ENCODE measurements around the gene NUB1.

NUB1 gene

DNA sequence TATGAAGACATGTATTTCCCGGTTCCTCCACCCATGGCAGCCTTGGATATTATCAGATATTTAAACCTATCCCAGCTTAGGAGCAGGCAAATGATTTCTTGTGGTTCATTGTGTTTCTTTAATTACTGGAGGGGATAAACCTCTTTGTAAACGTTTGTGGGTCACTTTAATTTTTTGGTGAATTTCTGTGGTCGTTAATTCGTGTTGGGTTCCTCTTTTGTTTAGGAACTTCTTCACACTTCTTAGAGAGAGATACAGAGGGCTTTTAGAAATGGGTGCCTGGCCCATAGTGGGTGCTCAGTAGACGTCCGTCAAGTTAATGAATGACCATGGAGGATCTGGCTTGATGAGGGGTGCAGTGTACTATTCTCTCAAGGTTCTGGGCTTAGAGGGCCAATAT is 27.2 kb upstream of the NUB1 start:
- no peak for DNase-seq (ENCODE audit: low read depth, low spot score)

GRCh38 chr7:151315038-151315655 is 26.5 kb upstream of the NUB1 start:
- DNase-seq (ENCODE audit: low read depth, low spot score) = peak; percentile 40

- no peak for DNase-seq (ENCODE audit: low read depth, low spot score)
Observed at GRCh38 chr7:151316896-151317295, 24.7 kb upstream of the NUB1 start.

- DNase-seq (ENCODE audit: low read depth, low spot score) = no peak
Observed at GRCh38 chr7:151317936-151318335, 23.7 kb upstream of the NUB1 start.

DNA sequence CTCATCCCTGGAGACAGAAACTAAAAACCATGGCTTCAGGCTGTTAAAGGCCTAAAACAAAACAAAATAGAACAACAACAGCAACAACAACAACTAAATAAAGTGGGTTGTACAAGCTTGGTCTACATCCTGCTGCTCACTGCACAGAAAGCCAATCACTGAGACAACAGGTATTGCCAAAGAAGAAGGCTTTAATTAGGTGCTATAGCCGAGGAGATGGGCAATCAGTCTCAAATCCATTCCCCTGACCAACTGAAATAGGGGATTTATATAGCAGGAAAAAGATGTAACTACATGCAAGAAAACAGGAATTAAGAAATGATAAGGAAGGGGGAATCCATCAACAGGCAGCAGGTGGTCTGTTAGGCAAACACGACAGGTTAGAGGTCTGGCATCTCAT is 22.4 kb upstream of the NUB1 start:
- DNase-seq (ENCODE audit: low read depth, low spot score) = no peak

- DNase-seq (ENCODE audit: low read depth, low spot score) = no peak
Observed at GRCh38 chr7:151320263-151320845, 21.3 kb upstream of the NUB1 start.

GRCh38 chr7:151321341-151321740 is 20.3 kb upstream of the NUB1 start:
- no peak for DNase-seq (ENCODE audit: low read depth, low spot score)

GRCh38 chr7:151322906-151323305 is 18.7 kb upstream of the NUB1 start:
- DNase-seq (ENCODE audit: low read depth, low spot score) = no peak

GRCh38 chr7:151327022-151327421 is 14.6 kb upstream of the NUB1 start:
- no peak for DNase-seq (ENCODE audit: low read depth, low spot score)

GRCh38 chr7:151327659-151328058 is 14.0 kb upstream of the NUB1 start:
- no peak for DNase-seq (ENCODE audit: low read depth, low spot score)

- DNase-seq (ENCODE audit: low read depth, low spot score) = no peak
Observed at GRCh38 chr7:151330181-151330580, 11.4 kb upstream of the NUB1 start.

DNA sequence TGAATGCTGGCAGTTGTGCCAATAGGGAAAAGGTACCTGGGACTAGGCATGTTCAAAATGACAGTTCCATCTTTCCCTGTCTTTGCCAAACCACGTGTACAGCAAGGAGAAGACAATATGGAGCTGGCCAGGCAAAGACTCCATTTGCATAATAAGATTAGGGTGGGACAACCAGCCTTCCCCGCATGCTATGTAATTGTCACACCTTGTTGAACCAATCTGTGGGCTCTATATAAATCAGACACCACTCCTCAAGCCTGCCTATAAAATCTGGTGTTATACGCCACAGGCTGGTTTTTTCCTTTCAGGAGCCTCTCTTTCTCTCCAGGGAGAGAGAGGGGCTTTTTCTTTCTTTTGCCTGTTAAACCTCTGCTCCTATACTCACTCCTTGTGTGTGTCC is 11.0 kb upstream of the NUB1 start:
- DNase-seq (ENCODE audit: low read depth, low spot score) = no peak

GRCh38 chr7:151334628-151335027 is 7.0 kb upstream of the NUB1 start:
- no peak for DNase-seq (ENCODE audit: low read depth, low spot score)

DNA sequence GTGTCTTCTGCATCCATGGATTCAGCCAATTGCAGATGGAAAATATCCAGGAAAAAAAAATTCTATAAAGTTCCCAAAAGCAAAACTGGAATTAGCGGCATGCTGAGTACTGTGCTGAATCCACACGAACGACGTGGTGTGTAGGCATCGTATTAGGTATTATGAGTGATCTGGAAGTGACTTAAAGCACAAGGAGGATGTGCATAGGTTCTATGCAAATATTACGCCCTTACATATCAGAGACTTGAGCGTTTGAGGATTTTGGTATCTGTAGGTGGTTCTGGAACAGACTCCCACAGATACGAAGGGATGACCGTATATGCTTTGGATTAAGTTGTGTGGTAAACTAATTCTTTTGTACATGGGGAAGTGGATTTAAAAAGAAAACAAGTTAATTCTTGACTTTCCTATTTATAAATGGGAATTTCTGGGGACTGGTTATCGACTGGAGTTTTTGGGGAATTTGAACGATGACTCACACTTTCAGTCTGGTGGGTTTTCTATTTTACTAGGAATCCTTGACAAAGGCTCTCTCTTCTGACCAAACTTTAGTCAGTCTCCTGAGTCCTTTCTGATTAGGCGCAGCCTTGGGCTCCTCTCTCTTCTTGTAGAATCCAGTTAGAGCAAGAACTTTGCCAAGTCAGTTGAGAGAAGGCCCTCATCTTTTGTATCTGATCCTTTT is 5.4 kb upstream of the NUB1 start:
- no peak for DNase-seq (ENCODE audit: low read depth, low spot score)

GRCh38 chr7:151337346-151337745 is 4.3 kb upstream of the NUB1 start:
- DNase-seq (ENCODE audit: low read depth, low spot score) = no peak

DNA sequence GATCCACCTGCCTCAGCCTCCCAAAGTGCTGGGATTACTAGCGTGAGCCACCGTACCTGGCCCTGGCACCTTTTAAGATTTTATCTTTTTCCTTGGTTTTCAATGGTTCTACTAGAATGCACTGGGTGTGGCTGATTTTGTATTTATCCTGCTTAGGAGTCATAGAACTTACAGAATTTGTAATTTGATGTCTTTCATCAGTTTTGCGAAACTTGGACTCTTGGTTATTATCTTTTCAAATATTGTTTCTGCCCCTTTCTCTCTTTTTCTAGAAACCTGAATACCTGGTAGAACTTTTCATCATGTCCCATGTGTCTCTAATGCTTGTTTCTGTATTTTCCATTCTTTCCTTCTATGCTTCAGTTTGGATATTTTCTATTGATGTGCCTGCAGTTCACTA is 2.8 kb upstream of the NUB1 start:
- no peak for DNase-seq (ENCODE audit: low read depth, low spot score)

DNA sequence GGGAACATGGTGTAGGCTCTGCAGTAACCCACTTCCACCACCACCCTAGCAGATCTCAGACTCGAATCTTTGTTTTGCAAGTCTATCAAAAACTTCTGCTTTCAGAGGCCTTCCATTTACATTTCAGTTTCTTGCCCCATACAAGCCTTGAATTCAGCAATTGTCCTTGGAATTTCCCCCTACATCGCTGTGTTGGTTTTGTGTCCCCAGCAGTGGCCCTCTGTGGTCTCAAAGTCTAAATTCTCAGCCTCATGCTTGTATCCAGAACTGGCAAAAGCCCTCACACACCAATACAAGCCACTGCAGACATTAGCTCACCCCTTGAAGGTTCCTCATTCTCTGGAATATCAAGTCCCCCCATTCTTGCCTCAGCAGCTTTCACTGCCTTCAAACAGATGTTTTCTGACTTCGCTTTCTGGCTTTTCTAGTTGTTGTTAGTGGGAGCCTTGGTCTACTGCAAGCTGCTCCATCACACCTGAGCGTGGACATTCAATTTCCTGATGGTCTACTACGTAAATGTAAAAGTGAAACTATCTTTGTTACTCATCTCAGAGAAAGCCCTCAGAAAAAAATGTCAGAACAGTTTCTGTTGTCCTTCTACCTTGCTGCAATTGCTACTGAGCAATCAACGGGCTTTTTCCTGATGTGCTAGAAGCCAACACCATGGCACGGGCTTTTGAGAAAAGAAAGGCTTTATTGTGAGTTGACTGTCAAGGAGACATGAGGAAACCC is 1.8 kb upstream of the NUB1 start:
- no peak for DNase-seq (ENCODE audit: low read depth, low spot score)

DNA sequence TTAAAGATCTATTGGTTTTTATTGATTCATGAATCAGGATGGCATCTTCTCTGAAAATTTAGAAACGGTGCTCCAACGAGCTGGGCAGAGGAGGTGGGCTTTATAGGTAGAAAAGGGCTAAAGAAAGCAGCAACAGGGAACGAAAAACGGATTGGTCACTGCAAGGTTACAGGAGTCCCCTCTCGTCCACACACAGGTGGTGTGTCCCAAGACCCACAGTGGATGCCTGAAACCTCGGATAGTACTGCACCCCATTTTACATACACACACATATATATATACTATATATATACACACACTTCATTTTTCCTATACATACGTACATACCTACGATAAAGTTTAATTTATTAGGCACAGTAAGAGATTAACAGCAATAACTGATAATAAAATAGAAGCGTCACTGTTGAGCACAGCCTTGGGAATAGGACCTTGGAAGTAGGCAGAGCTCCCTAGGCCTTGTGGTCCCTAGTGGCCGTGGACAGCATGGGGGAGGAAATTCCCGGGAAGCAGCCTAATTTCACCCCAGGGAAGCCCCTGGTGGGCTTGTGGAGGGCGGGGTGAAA is 737 bp upstream of the NUB1 start:
- no peak for DNase-seq (ENCODE audit: low read depth, low spot score)

DNA sequence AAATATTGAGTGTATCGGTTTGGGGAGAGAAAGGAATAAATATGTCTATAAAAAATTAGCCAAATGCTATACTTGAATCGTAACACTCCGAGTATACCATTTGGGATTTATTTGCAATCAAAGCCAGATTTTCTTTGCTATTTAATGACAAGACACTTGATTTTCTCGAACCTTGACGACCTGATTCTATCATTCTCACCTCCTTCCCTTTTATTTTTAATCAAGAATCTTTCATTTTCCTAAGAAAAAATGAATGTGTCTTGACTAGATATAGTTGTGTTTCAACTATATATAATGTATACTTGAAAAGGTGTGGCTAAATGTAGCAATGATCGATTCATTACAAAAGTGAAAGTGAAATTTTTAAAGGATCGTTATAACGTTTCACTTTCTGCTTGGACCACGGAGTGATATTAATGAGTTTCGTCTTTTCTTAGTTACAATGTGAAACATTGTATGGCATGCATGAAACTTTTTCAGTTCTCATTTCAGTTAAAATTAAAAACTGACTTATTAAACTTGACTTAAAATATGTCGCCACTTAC is 562 bp downstream of the NUB1 start:
- no peak for DNase-seq (ENCODE audit: low read depth, low spot score)

DNA sequence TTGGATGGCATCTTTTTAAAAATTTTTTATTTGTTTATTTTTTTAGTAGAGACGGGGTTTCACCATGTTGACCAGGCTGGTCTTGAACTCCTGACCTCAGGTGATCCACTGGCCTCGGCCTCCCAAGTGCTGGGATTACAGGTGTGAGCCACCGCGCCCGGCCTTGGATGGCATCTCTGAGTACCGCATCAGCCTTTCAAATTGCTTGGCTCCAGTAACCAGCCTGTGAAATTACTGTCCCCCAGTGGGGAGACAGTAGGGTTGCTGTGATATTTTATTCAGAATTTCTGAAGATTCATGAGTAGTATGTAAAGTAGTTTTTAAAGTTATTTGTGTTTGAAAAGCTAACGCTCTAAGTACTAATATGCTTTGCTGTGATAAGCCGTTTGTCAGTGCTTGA is 1.2 kb downstream of the NUB1 start:
- no peak for DNase-seq (ENCODE audit: low read depth, low spot score)

- DNase-seq (ENCODE audit: low read depth, low spot score) = no peak
Observed at GRCh38 chr7:151343516-151343915, 1.9 kb downstream of the NUB1 start.

All from smooth muscle cell of the brain vasculature (primary cell).